ENCODE data around the gene C1QL1.

The C1QL1 gene

GRCh38 chr17:44970136-44970741 is 2.1 kb upstream of the C1QL1 start:
- Histone ChIP-seq H3K9me3 (ENCODE audit: control insufficient read depth, insufficient read depth, low read length) (no peaks in the 10 kb centered on the region), H3K27ac (ENCODE audit: low read depth, low read length) (no peak overlapping the region), H3K9me2 (replicated peaks; ENCODE audit: control insufficient read depth, low read length) (no peaks in the 10 kb centered on the region), H3K36me3 (ENCODE audit: control insufficient read depth, low read length) (no peaks in the 10 kb centered on the region), H4K20me1 (ENCODE audit: control insufficient read depth, insufficient read depth, low read depth, low read length) (no peaks in the 10 kb centered on the region), H3K4me2 (ENCODE audit: low read length) (peak overlapping the region; percentile 77), H3K4me1 (ENCODE audit: control insufficient read depth, low read length) (peaks cover 32% of the 10 kb centered on the region), H3K79me2 (ENCODE audit: control insufficient read depth, low read length) (no peaks in the 10 kb centered on the region), H3F3A (ENCODE audit: control insufficient read depth, insufficient read depth) (0 out of 2 replicates have a peak, but pooled peaks cover 4% of the 10 kb centered on the region), H3K4me3 (ENCODE audit: low read length) (peak overlapping the region; percentile 70), H3K27me3 (ENCODE audit: control insufficient read depth, low read length) (peaks cover 56% of the 10 kb centered on the region)
- TF ChIP-seq CTCF (IDR thresholded peaks at IDR 0.05; ENCODE audit: low read depth, low read length, poor library complexity, severe bottlenecking) (no peak), EZH2phosphoT487 (IDR thresholded peaks at IDR 0.05; ENCODE audit: borderline replicate concordance, low read length) (peak; percentile 24; the same call in 1 of the 2 replicates)

- peaks cover 32% of the 10 kb centered on the region for H3K4me1 ChIP-seq (ENCODE audit: control insufficient read depth, low read length)
- no peaks in the 10 kb centered on the region for H3K79me2 ChIP-seq (ENCODE audit: control insufficient read depth, low read length)
- no peaks in the 10 kb centered on the region for H4K20me1 ChIP-seq (ENCODE audit: control insufficient read depth, insufficient read depth, low read depth, low read length)
- H3K36me3 ChIP-seq (ENCODE audit: control insufficient read depth, low read length): no peaks in the 10 kb centered on the region
- H3K27me3 ChIP-seq (ENCODE audit: control insufficient read depth, low read length): peaks cover 54% of the 10 kb centered on the region
- TF ChIP-seq CTCF (IDR thresholded peaks at IDR 0.05; ENCODE audit: low read depth, low read length, poor library complexity, severe bottlenecking) (no peak), EZH2phosphoT487 (IDR thresholded peaks at IDR 0.05; ENCODE audit: borderline replicate concordance, low read length) (0 out of 2 replicates have a peak, but pooled peaks have one; percentile 15)
- H3K9me3 ChIP-seq (ENCODE audit: control insufficient read depth, insufficient read depth, low read length): no peaks in the 10 kb centered on the region
- H3K27ac ChIP-seq (ENCODE audit: low read depth, low read length): no peak overlapping the region
- H3K9me2 ChIP-seq (replicated peaks; ENCODE audit: control insufficient read depth, low read length): no peaks in the 10 kb centered on the region
- H3K4me3 ChIP-seq (ENCODE audit: low read length): peak overlapping the region; percentile 70
- H3F3A ChIP-seq (ENCODE audit: control insufficient read depth, insufficient read depth): 0 out of 2 replicates have a peak, but pooled peaks cover 4% of the 10 kb centered on the region
- H3K4me2 ChIP-seq (ENCODE audit: low read length): peak overlapping the region; percentile 77
These were observed 1.2 kb upstream of the C1QL1 start for GRCh38 chr17:44969144-44969780.

- H3K27ac ChIP-seq (ENCODE audit: low read depth, low read length): no peak overlapping the region
- H3K4me3 ChIP-seq (ENCODE audit: low read length): no peak overlapping the region
- no peaks in the 10 kb centered on the region for H3K9me2 ChIP-seq (replicated peaks; ENCODE audit: control insufficient read depth, low read length)
- H3K36me3 ChIP-seq (ENCODE audit: control insufficient read depth, low read length): no peaks in the 10 kb centered on the region
- H3K4me2 ChIP-seq (ENCODE audit: low read length): no peak overlapping the region
- peaks cover 56% of the 10 kb centered on the region for H3K27me3 ChIP-seq (ENCODE audit: control insufficient read depth, low read length)
- no peak for TF ChIP-seq CTCF (IDR thresholded peaks at IDR 0.05; ENCODE audit: low read depth, low read length, poor library complexity, severe bottlenecking)
- TF ChIP-seq EZH2phosphoT487 (IDR thresholded peaks at IDR 0.05; ENCODE audit: borderline replicate concordance, low read length): no peak
- 0 out of 2 replicates have a peak, but pooled peaks cover 4% of the 10 kb centered on the region for H3F3A ChIP-seq (ENCODE audit: control insufficient read depth, insufficient read depth)
- no peaks in the 10 kb centered on the region for H3K9me3 ChIP-seq (ENCODE audit: control insufficient read depth, insufficient read depth, low read length)
- peaks cover 32% of the 10 kb centered on the region for H3K4me1 ChIP-seq (ENCODE audit: control insufficient read depth, low read length)
- H4K20me1 ChIP-seq (ENCODE audit: control insufficient read depth, insufficient read depth, low read depth, low read length): no peaks in the 10 kb centered on the region
- no peaks in the 10 kb centered on the region for H3K79me2 ChIP-seq (ENCODE audit: control insufficient read depth, low read length)
These were observed 237 bp downstream of the C1QL1 start for GRCh38 chr17:44967907-44968224.

Data from DOHH2 (cell line).